ENCODE results near the gene TMEM238L. TPM values are rescaled to one million over a fixed set of nuclear protein-coding genes. Genes with fewer than 3 reads are reported as not detected.

TMEM238L gene
- total and polyA plus RNA-seq, 2 of the 8 experiments (the other 6 are each of a cell fraction or from before 2014, with no cell fraction given) = not detected

GRCh38 chr17:10779609-10780008, 24.3 kb downstream of the TMEM238L start:
- Histone ChIP-seq H3K79me1 (ENCODE audit: low read depth, low read length) (no peaks in the 10 kb centered on the region), H2AFZ (ENCODE audit: low read length) (no peak overlapping the region), H2BK120ac (replicated peaks; ENCODE audit: low read depth, low read length) (no peak overlapping the region), H3K4me1 (replicated peaks in 1 of 4; ENCODE audit: control insufficient read depth in 3 of 4, insufficient read depth in 4 of 4, low read length in 3 of 4) (peaks cover 0 to 7% (median 2%) of the 10 kb centered on the region in 4 experiments; a peak in 3 of 7 replicates), H4K8ac (ENCODE audit: extremely low read depth, insufficient read depth, low read length) (no peak overlapping the region), H4K20me1 (replicated peaks in 1 of 2; ENCODE audit: control insufficient read depth in 1 of 2, insufficient read depth in 2 of 2, low read length in 2 of 2) (no peaks in the 10 kb centered on the region), H4K5ac (ENCODE audit: insufficient read length, low read depth, low read length) (no peak overlapping the region), H3K23me2 (ENCODE audit: low read depth, low read length) (no peaks in the 10 kb centered on the region; the same call in 1 of the 2 replicates), H3K27me3 (replicated peaks in 1 of 4; ENCODE audit: control insufficient read depth in 3 of 4, extremely low read depth in 1 of 4, insufficient read depth in 3 of 4, low read length in 3 of 4) (no peaks in the 10 kb centered on the region), H3K4me2 (ENCODE audit: insufficient read depth in 1 of 2, low read depth in 2 of 2, low read length in 2 of 2) (no peak overlapping the region), H3K4me3 (ENCODE audit: extremely low read depth in 1 of 4, insufficient read depth in 2 of 4, low read depth in 3 of 4, low read length in 4 of 4) (no peak overlapping the region), H3K4ac (replicated peaks; ENCODE audit: insufficient read length, low read depth, low read length) (no peak overlapping the region), H2BK5ac (ENCODE audit: low read depth, low read length) (no peak overlapping the region), H3K18ac (ENCODE audit: extremely low read depth, low read length) (no peak overlapping the region), H3K9me3 (ENCODE audit: insufficient read depth in 2 of 2, low read depth in 1 of 2, low read length in 1 of 2) (no peaks in the 10 kb centered on the region), H3K27ac (ENCODE audit: low read depth, low read length) (no peak overlapping the region), H2BK20ac (ENCODE audit: low read length) (no peak overlapping the region), H3K36me3 (ENCODE audit: control insufficient read depth in 2 of 4, insufficient read depth in 4 of 4, low read length in 3 of 4) (no peaks in the 10 kb centered on the region; a peak in 1 of 8 replicates), H3K14ac (ENCODE audit: insufficient read length) (no peak overlapping the region), H3K9ac (replicated peaks in 1 of 4; ENCODE audit: extremely low read depth in 1 of 4, low read depth in 3 of 4, low read length in 3 of 4) (no peak overlapping the region), H3K79me2 (ENCODE audit: control insufficient read depth in 1 of 2, insufficient read depth in 2 of 2, low read length in 2 of 2) (no peaks in the 10 kb centered on the region), H4K91ac (replicated peaks; ENCODE audit: insufficient read length, low read length) (no peak overlapping the region), H3K23ac (ENCODE audit: insufficient read length) (no peak overlapping the region), H2BK12ac (ENCODE audit: low read depth, low read length) (no peak overlapping the region), H2AK5ac (ENCODE audit: low read depth, low read length) (no peak overlapping the region), H2BK15ac (ENCODE audit: low read length) (no peak overlapping the region), H3K56ac (replicated peaks; ENCODE audit: insufficient read length, low read depth, low read length) (no peak overlapping the region)
- ChIA-PET POLR2A (ENCODE audit: partially characterized antibody) (no interaction called here), CTCF (ENCODE audit: partially characterized antibody) (interaction anchor here (1.4 kb wide), 1 partner anchor 12 kb away, joined by 5 read pairs; no protein-coding TSS in a partner anchor)
- FAIRE-seq (no peak), DNase-seq (ENCODE audit: low read depth in 1 of 2, low spot score in 2 of 2) (no peak)
- WGBS, 2 experiments (ENCODE audit: extremely low coverage in 1 of 2, insufficient coverage in 1 of 2, insufficient read length in 1 of 2, insufficient replicate concordance in 2 of 2, low coverage in 1 of 2, low lambda C conversion rate in 2 of 2, missing lambda C conversion rate in 1 of 2) = 87% methylated on average over 2 of the region's 2 CpGs; no CpG with 5 or more reads in 1 of the 2 experiments
- no peak for TF ChIP-seq TAF1 (IDR thresholded peaks at IDR 0.05; ENCODE audit: low read depth, low read length)
- no peak for TF ChIP-seq CBX5 (IDR thresholded peaks at IDR 0.05; ENCODE audit: low read depth, low read length)
- TF ChIP-seq TEAD4 (IDR thresholded peaks at IDR 0.05; ENCODE audit: low read depth, low read length) = no peak
- TF ChIP-seq EP300 (IDR thresholded peaks at IDR 0.05; ENCODE audit: borderline replicate concordance in 1 of 2, low read depth in 2 of 2, low read length in 2 of 2) = no peak
- no peak for TF ChIP-seq PHF8 (conservative IDR thresholded peaks at IDR 0.05; ENCODE audit: low read depth, low read length)
- TF ChIP-seq BRCA1 (IDR thresholded peaks at IDR 0.05; ENCODE audit: low read depth, low read length) = no peak
- TF ChIP-seq TAF7 (optimal IDR thresholded peaks at IDR 0.05; ENCODE audit: borderline replicate concordance, low read depth, low read length) = no peak
- TF ChIP-seq MAFK (IDR thresholded peaks at IDR 0.05; ENCODE audit: low read depth, low read length) = no peak
- no peak for TF ChIP-seq GTF2F1 (IDR thresholded peaks at IDR 0.05; ENCODE audit: borderline replicate concordance, low read depth, low read length)
- no peak for TF ChIP-seq FOSL1 (IDR thresholded peaks at IDR 0.05; ENCODE audit: insufficient read depth, low read depth, low read length)
- no peak for TF ChIP-seq SIX5 (IDR thresholded peaks at IDR 0.05; ENCODE audit: low read depth, low read length)
- no peak for TF ChIP-seq TCF12 (IDR thresholded peaks at IDR 0.05; ENCODE audit: low read depth, low read length)
- no peak for TF ChIP-seq POLR2AphosphoS5 (IDR thresholded peaks at IDR 0.05; ENCODE audit: low read depth, low read length)
- TF ChIP-seq CTBP2 (IDR thresholded peaks at IDR 0.05; ENCODE audit: borderline replicate concordance, insufficient read depth, insufficient read length, low read length) = no peak
- TF ChIP-seq KDM4A (IDR thresholded peaks at IDR 0.05; ENCODE audit: low read depth, low read length, severe bottlenecking) = no peak
